Limb (tissue), 2 donors: ENCODE measurements around the gene SRP68.

ENCODE experiments used
- DNase-seq, 2 donors: peaks; one replicate each; pipeline ENCODE4 v3.0.0-alpha.2; 2016; ENCODE audit errors: extremely low spot score in 2 of 2

SRP68 gene

DNA sequence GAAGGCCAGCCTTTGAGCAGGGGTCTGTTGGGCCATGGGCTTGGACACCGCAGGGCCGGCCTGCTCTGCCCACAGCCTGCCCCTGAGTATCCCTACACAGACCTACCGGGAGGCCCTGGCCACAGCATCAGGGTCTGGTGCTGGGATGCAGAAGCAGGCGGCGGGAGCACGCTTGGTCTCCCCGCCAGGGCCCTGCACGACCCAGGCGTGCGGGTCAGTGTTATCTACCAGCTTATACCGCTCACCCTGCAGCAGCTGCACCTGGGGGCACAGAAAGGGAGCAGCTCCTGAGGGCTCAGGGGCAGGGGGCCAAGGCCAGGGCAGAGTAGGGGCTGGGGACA is 54.0 kb downstream of the SRP68 start:
- no peak for DNase-seq

DNA sequence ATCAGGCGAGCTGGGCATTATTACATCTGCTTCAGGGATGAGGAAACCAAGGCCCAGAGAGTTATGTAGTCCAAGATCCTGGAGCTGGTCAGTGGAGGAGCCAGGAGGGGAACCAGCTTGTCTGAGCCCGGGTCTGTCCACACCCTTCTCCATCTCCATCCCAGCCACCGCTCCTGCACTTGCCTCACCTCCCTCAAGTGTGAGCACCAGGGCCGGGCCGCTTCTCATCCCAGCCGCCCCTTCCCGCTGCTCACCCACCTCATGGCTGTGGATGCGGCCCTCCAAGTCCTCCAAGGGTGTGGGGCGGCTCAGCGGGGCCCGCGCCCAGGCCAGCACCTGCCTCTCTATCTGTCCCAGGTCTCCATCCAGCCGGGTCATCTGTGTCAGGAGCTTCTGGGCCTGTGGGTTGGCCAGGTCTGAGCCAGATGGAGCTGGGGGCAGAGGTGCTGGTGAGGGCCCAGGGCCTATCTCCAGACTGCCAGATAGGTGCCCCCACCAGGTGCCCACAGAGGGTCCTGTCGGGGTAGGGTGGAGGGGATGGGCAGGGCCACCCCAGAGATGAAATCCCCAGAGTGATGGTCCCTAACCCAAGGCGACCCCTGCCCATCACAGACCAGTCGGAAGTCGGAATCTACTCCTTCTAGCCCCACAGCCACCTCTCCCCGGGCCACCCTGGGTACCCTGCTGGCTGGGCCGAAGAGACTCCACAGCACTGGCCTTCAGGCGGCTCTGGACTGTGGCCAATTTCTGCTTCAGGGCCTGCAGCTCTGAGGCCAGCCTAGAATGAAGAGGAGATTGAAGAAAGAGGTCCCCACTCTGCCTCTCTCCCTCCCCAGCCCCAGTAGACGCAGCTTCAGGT is 54.6 kb downstream of the SRP68 start:
- no peak for DNase-seq

DNA sequence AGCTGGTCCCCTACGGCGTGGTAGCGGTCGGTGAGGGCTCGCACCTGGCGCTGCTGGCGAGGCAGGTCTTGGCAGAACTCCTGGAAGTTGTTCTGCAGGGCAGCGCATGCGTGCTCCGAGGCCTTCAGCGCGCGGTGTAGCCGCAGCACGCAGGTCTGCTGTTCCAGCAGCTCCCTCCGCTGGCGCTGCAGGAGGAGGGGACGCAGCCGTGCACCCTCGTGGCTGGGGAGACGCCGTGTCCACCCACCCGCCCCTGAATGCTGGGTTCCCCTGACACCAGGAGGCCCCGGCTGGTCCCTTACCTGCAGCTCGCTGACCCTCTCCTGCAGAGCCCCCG is 57.4 kb downstream of the SRP68 start:
- no peak for DNase-seq

DNA sequence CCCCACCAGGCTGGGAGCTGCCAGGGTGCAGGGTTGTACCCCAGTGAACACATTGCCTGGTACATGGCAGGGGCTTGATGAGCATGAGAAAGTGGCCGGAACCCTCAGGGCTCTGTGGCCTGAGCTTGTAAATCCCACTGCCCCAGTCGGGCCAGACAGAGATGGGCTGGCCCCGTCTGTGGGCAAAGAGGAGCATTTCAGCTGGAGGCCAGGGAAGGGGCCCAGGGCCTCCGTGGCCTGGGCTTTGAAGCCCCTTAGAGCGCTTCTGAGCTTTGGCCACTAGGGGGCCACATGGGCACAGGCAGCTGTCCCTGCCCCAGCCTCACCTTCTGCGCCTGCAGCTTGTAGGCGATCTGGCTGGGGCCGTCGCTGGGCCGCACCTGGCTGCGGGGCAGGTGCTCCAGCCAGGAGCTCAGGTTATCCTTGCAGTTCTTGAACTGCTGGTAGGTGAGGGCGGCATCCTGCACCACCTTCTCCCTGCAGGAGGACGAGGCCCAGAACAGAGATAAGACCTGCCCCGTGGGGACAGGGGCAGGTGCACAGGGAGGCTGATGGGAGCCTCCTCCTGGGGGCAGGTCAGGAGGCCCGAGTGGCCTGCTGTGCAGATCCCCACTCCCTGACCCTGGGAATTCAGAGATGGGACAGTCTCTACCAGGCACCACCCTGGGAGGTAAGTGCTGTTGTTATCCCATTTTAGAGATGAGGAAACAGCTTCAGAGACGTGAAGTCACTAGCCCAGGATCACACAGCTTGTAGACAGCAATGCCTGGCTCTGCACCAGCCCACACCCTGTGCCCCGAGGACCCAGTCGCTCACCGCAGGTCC is 58.0 kb downstream of the SRP68 start:
- peak; percentile 30 to 83 for DNase-seq

DNA sequence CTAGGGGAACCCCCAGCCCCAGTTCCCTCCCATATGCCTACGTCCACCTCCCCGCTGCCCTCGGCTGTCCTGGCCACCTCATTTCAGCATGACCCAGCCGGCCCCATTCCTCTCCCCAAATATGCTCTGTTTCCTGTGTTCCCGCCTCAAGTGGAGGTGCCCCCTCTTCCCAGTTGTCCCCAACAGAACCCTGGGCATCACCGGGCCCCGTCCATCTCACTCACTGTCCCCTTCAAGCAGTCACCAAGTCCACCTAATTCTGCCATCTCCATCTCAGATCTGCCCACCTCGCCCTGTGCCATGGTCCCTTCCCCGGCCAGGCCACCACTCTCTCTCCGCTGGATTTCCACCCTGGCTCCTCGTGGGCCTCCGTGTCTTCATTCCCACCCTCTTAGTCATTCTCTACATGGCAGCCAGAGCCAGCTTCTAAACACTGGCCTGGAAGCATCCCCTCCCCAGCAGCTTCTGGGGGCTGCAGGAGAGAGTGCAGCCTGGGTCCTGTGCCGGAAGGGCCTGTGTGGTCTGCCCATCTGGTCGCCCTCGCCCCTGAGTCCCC is 58.9 kb downstream of the SRP68 start:
- DNase-seq, result no peak

DNA sequence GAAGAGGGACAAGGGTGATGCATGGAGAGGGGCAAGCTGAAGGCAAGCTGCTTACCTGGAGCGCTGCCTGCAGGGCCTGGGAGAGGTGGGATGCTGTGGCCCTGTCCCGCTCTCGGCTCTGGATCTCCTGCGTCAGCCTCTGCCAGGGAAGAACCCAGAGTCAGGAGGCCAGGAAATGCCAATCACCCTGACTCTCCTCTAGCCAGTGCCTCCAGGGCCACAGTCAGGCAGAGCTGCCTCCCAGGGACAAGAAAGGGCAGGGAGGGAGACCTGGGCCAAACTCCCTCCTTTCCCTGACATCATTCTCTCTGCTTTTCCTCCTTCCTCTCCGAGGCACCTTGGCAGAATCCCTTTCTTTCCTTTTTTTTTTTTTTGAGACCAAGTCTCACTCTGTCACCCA is 60.4 kb downstream of the SRP68 start:
- DNase-seq, result no peak

DNA sequence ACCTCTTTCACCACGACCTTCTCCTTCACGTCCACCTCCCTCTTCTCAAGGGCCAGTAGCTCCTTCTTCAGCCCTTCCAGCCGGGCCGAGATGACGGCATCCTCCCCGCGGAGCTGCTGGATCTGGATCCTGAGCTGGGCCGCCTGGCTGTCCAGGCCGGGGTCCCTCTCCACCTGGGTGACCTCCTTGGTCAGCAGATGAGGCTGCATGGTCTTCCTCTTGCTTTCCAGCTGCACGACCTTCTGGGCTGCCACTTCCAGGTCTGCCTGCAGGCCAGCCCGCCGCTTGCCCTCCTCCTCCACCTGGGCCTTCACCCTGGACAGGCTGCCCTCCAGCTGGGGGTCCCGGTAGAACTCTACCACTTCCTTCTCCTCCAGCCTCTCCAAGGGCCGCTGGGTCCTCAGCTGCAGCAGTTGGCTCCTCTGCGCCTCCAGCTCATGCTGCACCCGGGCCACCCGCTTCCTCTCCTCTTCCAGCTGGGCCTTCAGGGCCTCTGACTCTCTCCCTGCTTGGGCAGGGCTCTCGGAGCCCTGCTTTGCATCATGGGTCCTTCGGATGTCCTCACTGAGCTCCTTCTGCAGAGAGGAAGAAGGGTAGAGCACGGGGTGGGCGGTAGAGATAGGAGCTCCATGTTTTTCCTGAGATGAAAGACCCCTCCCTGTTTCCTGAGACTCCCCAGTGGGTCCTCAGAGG is 62.2 kb downstream of the SRP68 start:
- DNase-seq, result no peak

DNA sequence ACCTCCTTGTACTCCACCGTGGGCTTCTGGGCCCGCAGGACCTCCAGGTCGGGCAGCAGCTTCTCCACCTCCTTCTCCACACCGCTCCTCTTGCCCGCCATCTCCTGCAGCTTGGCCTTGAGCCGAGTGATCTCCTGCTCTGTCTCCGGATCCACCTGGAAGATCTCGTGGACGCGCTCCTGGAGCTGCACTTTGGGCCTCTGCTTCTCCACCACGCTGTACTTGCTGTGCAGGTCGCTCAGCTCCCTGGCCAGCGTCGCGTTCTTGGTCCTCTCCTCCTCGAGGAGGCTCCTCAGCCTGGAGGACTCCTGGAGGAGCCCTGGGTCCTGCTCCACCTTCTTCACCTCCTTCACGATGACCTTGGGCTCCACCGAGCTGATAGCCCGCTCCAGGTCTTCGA is 62.9 kb downstream of the SRP68 start:
- no peak for DNase-seq

DNA sequence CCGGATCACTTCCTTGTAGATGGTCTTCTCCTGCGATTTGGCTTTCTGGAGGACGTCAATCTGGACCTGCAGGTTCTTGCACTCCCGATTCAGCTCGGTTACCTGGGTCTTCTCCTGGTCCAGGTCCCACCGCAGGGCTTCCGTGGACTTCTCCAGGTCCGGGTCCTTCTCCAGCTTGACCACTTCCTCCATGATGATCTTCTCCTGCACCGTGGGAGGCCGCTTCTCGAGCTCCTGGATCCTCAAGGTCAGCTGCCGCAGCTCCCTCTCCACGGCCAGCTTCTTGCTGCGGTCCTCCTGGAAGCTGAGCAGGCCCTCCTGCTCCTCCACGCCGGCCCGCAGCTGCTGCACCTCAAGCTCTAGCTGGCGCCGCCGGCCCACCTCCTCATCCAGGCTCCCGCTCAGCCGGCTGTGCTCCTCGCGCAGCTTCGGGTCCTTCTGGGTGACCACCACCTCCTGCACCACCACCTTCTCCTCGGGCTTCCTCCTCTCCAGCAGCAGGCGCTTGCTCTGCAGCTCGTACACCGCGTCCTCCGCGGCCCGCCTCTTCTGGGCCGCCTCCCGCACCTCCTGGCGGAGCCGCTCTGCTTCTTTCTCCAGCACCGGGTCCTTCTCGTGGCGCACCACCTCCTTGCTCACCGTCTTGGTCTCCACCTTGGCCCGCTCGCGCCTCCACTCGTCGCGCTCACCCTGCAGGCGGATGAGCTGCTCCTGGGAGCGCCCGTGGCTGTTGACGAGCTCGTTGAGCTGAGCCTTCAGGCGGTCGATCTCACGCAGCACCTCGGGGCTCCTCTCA is 63.5 kb downstream of the SRP68 start:
- no peak for DNase-seq

DNA sequence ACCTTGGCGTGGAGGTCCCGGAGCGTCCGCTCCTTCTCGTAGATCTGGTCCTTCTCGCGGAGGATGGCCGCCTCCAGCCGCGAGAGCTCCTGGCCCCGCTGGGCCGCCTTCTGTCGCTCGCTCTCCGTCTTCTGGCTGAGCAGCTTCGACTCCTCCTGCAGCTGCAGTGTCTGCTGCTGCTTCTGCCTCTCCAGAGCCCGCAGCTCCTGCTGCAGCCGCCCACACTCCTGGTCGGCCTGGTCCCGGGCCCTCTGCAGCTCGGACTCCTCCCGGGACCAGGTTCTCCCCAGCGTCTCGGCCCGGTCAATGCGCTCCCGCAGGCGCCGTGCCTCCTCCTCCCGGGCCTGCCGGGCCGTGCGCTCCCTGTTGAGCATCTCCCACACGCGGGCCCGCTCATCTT is 64.1 kb downstream of the SRP68 start:
- no peak for DNase-seq

DNA sequence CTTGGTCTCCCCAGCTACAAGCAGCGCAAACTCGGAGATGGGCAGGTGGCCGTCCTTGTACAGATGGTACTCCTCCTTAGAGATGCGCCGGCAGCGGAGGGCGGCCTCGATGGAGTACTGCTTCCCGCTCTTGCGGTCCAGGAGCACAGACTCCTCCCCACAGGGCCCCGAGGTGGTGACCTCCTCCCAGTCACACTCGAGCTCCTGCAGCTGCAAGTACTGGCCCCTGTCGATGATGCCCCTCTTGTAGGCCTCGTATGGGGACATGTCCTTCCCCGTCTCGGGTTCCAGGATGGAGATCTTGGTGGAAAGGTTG is 64.5 kb downstream of the SRP68 start:
- DNase-seq, result no peak

DNA sequence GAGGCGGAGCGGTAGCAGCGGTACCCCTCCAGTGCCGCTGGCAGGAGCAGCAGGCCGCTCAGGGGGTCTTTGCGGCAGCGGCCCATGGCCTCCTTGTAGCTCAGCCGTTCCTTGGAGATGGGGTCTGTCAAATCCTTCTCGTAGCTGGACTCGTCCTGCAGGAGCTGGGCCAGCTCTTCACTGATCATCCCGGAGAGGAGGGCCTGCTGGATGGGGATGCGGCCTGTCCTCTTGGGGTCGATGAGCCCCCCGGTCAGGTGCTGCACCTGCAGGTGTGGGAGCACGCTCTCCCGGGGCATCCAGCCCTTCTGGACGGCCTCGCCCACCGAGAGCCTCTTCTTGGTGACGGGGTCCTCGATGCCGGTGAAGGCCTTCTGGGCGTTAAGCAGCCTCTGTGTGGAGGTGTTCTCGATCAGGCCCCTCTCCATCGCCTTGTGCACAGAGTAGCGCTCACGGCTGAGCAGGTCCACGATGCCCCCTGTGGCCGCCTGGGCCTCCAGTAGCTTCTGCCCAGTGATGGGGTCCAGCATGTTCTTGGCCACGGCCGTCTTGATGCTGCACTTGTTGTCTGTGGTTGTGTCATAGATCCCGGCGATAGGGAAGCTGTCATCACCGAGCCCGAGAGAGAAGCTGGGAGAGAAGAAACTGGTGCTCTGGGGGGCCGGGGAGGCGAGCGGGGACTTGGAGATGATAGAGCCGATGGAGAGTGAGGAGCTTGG is 65.0 kb downstream of the SRP68 start:
- DNase-seq, result no peak

DNA sequence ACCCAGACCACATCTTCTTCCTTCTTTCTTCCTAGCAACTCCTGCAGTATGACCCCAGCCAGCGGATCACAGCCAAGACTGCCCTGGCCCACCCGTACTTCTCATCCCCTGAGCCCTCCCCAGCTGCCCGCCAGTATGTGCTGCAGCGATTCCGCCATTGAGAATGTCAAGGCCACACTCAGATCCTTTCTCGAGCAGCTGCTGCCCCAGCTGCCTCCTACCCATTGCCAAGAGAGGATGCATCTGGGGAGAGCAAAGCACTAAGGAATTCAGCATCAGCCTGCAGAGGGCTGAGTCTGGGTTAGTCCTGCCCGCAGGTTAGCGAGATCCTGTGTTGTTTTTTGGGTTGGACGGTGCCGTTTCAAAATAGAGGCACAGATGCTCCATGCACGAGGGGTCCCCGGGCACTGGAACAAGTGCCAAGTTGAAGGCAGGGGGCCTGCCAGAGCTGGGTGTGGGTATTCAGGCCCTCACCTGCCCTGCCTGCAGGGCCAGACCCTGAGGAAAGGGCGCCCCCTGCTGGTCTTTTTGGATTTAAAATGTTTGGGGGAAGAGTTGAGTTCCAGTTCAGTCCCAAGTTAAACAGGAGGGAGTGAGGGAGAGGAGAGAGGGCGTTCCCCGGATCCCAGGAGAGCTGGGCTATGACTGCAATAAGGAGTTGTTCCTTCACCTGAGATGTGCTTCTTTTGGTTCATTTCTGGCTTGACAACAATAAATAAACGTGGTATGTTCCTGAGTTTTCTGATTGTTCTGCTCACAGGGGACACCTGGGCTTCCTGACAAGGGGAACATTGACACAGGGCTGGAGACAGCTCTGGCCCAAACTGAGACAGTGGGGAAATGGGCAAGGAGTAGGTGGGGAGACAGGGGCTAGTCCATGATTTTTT is 66.8 kb downstream of the SRP68 start:
- peak; percentile 80 to 85 for DNase-seq

DNA sequence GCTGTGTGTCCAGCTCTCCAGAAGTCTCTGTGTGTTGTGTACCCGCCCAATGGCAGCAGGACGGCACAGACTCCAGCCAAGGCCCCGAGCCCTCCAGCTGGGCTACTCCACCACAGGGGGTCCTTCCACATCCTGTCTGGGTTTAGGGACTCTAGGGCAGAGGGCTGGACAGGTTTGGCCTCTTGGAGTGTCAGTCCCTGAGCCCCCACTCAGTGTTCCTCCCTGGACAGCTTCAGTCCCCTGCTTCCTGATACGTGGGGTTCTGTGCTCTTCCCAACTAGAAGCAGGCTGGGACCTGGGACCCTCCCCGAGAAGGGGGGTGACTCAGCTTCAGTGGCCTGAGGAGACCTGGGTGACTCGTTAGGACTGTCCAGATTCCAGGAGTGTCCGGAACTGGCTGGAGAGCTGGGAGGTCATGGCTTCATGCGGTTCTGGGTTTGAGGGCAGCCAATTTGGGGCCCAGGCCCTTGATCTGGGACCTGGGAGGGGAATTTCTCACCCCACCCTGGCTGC is 67.5 kb downstream of the SRP68 start:
- DNase-seq, result no peak

DNA sequence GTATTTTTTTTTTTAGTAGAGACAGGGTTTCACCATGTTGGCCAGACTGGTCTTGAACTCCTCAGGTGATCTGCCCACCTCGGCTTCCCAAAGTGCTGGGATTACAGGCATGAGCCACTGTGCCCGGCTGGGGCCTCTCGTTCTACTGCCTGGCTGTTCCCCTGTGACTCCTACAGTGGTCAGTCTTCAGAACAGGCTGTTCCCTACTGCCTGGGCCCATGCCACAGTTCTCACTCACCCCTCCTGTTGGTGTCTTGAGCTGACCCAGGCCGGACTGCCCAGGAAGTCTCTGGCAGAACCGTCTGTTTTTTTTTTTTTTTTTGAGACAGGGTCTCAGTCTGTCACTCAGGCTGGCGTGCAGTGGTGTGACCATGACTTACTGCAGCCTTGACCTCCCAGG is 68.4 kb downstream of the SRP68 start:
- DNase-seq, result no peak

DNA sequence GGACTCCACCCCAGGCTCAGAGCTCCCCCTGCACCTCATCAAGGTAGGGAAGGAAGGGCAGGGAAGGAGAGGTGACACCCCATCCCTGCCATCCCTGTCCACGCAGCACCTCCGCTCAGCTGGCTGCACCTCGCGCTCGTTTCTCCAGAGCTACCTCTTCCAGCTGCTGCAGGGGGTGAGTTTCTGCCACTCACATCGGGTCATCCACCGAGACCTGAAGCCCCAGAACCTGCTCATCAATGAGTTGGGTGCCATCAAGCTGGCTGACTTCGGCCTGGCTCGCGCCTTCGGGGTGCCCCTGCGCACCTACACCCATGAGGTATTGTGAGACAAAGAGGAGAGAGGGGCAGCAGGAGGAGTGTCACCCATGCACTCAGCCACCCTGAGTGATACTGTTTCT is 70.2 kb downstream of the SRP68 start:
- DNase-seq, result no peak

DNA sequence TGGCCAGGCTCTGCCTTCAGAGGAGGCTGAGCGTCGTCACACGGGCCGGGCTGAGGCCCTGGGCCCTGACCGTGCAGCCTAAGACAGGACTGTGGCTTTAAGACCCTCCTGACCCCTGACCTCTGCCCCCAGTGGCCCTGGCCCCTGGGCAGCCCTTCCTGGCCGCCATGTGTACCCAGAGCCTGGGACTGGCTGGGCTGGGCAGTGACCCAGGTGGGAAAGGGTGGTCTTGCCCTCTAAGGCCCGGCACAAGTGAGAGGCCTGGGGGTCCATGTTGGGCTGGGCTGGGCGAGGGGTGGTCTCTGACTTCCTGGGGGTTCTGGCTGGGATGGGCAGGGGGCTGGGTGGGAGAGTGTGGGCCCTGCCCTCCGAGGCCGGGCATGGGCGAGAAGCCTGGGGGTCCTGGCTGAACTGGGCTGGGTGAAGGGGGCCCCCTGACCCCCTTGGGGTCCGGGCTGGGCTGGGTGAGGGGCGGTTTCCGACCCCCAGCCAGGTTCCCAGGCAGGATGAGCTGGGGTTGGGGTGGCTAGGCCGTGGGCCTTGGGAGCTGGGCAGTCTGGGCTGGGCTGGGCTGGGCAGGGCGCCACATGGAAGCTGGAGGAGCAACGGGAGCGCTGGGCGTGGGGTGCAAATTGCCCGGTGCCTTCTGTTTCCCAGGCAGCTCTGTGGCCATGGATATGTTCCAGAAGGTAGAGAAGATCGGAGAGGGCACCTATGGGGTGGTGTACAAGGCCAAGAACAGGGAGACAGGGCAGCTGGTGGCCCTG is 71.4 kb downstream of the SRP68 start, which contains the start of gene CDK3:
Gene CDK3 (plus strand): TSS at position 101 of the 767 bp plus-strand sequence. CDS start 571 bp downstream, at position 672.
- no peak for DNase-seq

DNA sequence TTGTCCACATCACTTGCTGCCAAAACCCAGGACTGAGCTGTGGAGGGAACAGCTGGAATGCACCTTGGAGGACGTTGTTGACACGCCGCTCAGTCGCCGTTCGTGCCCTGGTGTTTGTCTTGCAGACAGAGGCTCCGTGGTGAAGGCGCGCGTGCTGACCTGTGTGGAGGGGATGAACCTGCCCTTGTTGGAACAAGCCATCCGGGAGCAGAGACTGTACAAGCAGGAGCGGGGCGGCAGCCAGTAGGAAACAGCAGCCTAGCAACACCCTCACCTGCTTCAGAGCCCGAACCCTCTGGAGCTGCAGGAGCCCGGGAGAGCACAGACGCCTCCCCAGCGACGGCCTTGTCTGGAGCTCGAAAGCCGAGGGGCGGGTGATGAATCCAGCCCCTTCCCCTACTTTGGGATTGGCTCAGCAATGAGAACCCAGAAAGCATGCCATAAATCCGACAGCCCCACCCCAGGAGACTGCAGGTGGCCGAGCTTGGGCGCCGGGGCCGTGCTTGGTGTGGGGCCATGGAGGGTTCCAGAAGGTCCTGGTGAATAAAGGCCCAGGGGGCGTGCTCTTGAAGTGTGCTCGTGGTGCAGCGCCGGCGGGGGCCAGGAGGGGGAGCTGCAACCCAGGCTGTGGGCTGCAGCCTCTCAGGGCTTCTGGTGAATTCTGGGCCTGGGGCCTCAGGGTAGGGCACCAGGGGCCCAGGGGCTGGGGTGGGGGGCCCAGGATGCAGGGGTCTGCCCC is 72.1 kb downstream of the SRP68 start:
- DNase-seq, result peak in 1 of 2 donors; percentile 71
